HG03108 (cell line): ENCODE measurements around the gene SLC44A5.
"Not testable (repeated sequence)": the region's sequence is repeated elsewhere in the genome, so short reads cannot be mapped to it uniquely, and the experiment has no call there.

Experiments
- ATAC-seq: cut with Tn5 transposase; IDR thresholded peaks from one replicate; pipeline ENCODE4 v1.9.1; 2021; ENCODE audit warnings: moderate library complexity; ENCODE audit not compliant: unreplicated experiment

SLC44A5 gene

GRCh38 chr1:75305061-75305460 is 305.9 kb downstream of the SLC44A5 start:
- no peak for ATAC-seq

- no peak for ATAC-seq
Observed at GRCh38 chr1:75293270-75293669, 317.6 kb downstream of the SLC44A5 start.

GRCh38 chr1:75292013-75292412 is 318.9 kb downstream of the SLC44A5 start:
- no peak for ATAC-seq

GRCh38 chr1:75276385-75276784 is 334.5 kb downstream of the SLC44A5 start:
- no peak for ATAC-seq

GRCh38 chr1:75275631-75276030 is 335.3 kb downstream of the SLC44A5 start:
- ATAC-seq = no peak

GRCh38 chr1:75274920-75275506 is 335.9 kb downstream of the SLC44A5 start:
- no peak for ATAC-seq

GRCh38 chr1:75273110-75273509 is 337.8 kb downstream of the SLC44A5 start:
- ATAC-seq = no peak

- ATAC-seq = peak; percentile 69
Observed at GRCh38 chr1:75265792-75266191, 345.1 kb downstream of the SLC44A5 start.

- ATAC-seq = no peak
Observed at GRCh38 chr1:75264112-75264511, 346.8 kb downstream of the SLC44A5 start.

GRCh38 chr1:75263616-75264015 is 347.3 kb downstream of the SLC44A5 start:
- not testable (repeated sequence) for ATAC-seq

- ATAC-seq = not testable (repeated sequence)
Observed at GRCh38 chr1:75261946-75262345, 349.0 kb downstream of the SLC44A5 start.

GRCh38 chr1:75258351-75258750 is 352.6 kb downstream of the SLC44A5 start:
- no peak for ATAC-seq

- ATAC-seq = no peak
Observed at GRCh38 chr1:75257424-75257823, 353.5 kb downstream of the SLC44A5 start.

GRCh38 chr1:75250114-75250513 is 360.8 kb downstream of the SLC44A5 start:
- ATAC-seq = not testable (repeated sequence)

GRCh38 chr1:75245239-75245638 is 365.7 kb downstream of the SLC44A5 start:
- no peak for ATAC-seq

GRCh38 chr1:75243124-75243523 is 367.8 kb downstream of the SLC44A5 start:
- no peak for ATAC-seq

- no peak for ATAC-seq
Observed at GRCh38 chr1:75237316-75237715, 373.6 kb downstream of the SLC44A5 start.

GRCh38 chr1:75234562-75234961 is 376.4 kb downstream of the SLC44A5 start:
- no peak for ATAC-seq

- ATAC-seq = peak; percentile 75
Observed at GRCh38 chr1:75233302-75233929, 377.5 kb downstream of the SLC44A5 start.

GRCh38 chr1:75220072-75220471 is 390.8 kb downstream of the SLC44A5 start:
- ATAC-seq = no peak

- no peak for ATAC-seq
Observed at GRCh38 chr1:75214017-75214416, 396.9 kb downstream of the SLC44A5 start.

GRCh38 chr1:75211648-75212047 is 399.3 kb downstream of the SLC44A5 start:
- no peak for ATAC-seq

GRCh38 chr1:75208862-75209261 is 402.1 kb downstream of the SLC44A5 start:
- no peak for ATAC-seq
